Parathyroid adenoma (tissue), 2 donors: Measurements from ENCODE around the gene NEURL3.

Source experiments
- H2AFZ ChIP-seq: fragments of 300-600 bp; sonication (generic); one replicate; pipeline ENCODE4 v1.7.0; 2017; ENCODE audit warnings: antibody characterized with exemption, mild to moderate bottlenecking
- H3K27ac ChIP-seq: fragments of 300-600 bp; sonication (generic); one replicate; pipeline ENCODE4 v1.7.0; 2017
- H3K27me3 ChIP-seq: fragments of 300-600 bp; sonication (generic); one replicate; pipeline ENCODE4 v1.7.0; 2017; ENCODE audit warnings: low read length; ENCODE audit not compliant: control insufficient read depth, insufficient read depth
- H3K36me3 ChIP-seq: fragments of 300-600 bp; sonication (generic); one replicate; pipeline ENCODE4 v1.7.0; 2017; ENCODE audit warnings: low read length; ENCODE audit not compliant: control insufficient read depth, insufficient read depth
- H3K4me1 ChIP-seq: fragments of 300-600 bp; sonication (generic); one replicate; pipeline ENCODE4 v1.7.0; 2017; ENCODE audit warnings: control low read depth
- H3K4me2 ChIP-seq: fragments of 300-600 bp; sonication (generic); one replicate; pipeline ENCODE4 v1.7.0; 2017; ENCODE audit warnings: low read length
- H3K4me3 ChIP-seq: fragments of 300-600 bp; sonication (generic); one replicate; pipeline ENCODE4 v1.7.0; 2017; ENCODE audit warnings: low read depth, low read length
- H3K79me2 ChIP-seq: fragments of 300-600 bp; sonication (generic); one replicate; pipeline ENCODE4 v1.7.0; 2017; ENCODE audit warnings: control low read depth
- H3K9ac ChIP-seq: fragments of 300-600 bp; sonication (generic); one replicate; pipeline ENCODE4 v1.7.0; 2017; ENCODE audit warnings: mild to moderate bottlenecking
- H3K9me3 ChIP-seq: fragments of 300-600 bp; sonication (generic); one replicate; pipeline ENCODE4 v1.7.0; 2017; ENCODE audit warnings: low read length; ENCODE audit not compliant: control insufficient read depth
- TF ChIP-seq, protein P1 (sequence below): fragments of 300-600 bp; sonication (generic); IDR thresholded peaks from one replicate; pipeline ENCODE4 v1.7.0; 2017; ENCODE audit warnings: antibody characterized with exemption, mild to moderate bottlenecking
- donor health status: primary hyperparathyroidism.

Gene NEURL3

GRCh38 chr2:96552315-96553175 is 47.4 kb upstream of the NEURL3 start:
- no peak overlapping the region for H3K9ac ChIP-seq
- H3K4me2 ChIP-seq, result no peak overlapping the region
- H3K9me3 ChIP-seq, result no peaks in the 10 kb centered on the region

DNA sequence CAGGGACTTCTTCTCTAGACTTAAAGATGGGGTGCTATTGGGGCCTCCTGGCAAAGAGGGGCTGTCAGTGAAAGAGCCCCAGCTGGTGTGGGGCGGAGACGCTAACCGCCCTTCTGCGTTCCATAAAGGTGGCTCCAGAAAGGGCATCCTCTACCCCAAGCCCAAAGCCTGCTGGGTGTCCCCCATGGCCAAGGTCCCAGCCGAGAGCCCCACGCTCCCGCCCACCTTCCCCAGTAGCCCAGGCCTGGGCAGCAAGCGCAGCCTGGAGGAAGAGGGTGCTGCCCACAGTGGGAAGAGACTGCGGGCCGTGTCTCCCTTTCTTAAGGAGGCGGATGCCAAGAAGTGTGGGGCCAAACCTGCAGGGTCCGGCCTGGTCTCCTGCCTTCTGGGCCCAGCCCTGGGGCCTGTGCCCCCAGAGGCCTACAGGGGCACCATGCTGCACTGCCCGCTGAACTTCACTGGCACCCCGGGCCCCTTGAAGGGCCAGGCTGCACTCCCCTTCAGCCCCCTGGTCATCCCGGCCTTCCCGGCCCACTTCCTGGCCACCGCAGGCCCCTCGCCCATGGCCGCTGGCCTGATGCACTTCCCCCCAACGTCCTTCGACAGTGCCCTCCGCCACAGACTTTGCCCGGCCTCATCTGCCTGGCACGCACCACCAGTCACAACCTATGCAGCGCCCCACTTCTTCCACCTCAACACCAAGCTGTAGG is 46.6 kb upstream of the NEURL3 start:
- H2AFZ ChIP-seq, result no peak overlapping the region
- H3K4me2 ChIP-seq, result no peak overlapping the region
- H3K36me3 ChIP-seq, result no peaks in the 10 kb centered on the region
- TF ChIP-seq, protein P1, sequence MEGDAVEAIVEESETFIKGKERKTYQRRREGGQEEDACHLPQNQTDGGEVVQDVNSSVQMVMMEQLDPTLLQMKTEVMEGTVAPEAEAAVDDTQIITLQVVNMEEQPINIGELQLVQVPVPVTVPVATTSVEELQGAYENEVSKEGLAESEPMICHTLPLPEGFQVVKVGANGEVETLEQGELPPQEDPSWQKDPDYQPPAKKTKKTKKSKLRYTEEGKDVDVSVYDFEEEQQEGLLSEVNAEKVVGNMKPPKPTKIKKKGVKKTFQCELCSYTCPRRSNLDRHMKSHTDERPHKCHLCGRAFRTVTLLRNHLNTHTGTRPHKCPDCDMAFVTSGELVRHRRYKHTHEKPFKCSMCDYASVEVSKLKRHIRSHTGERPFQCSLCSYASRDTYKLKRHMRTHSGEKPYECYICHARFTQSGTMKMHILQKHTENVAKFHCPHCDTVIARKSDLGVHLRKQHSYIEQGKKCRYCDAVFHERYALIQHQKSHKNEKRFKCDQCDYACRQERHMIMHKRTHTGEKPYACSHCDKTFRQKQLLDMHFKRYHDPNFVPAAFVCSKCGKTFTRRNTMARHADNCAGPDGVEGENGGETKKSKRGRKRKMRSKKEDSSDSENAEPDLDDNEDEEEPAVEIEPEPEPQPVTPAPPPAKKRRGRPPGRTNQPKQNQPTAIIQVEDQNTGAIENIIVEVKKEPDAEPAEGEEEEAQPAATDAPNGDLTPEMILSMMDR, result no peak
- no peaks in the 10 kb centered on the region for H3K27me3 ChIP-seq
- no peaks in the 10 kb centered on the region for H3K79me2 ChIP-seq
- no peak overlapping the region for H3K27ac ChIP-seq
- H3K9me3 ChIP-seq, result no peaks in the 10 kb centered on the region
- H3K4me1 ChIP-seq, result peaks cover 5% of the 10 kb centered on the region
- H3K9ac ChIP-seq, result no peak overlapping the region
- no peak overlapping the region for H3K4me3 ChIP-seq

More at GRCh38 chr2:96552315-96553175, 47.4 kb upstream of the NEURL3 start:
- Histone ChIP-seq H3K27me3 (no peaks in the 10 kb centered on the region), H2AFZ (no peak overlapping the region), H3K4me1 (peaks cover 5% of the 10 kb centered on the region), H3K27ac (no peak overlapping the region), H3K36me3 (no peaks in the 10 kb centered on the region), H3K79me2 (no peaks in the 10 kb centered on the region), H3K4me3 (no peak overlapping the region)
- TF ChIP-seq, protein P1, result no peak

- Histone ChIP-seq H3K4me2 (no peak overlapping the region), H3K4me3 (no peak overlapping the region), H3K27me3 (no peaks in the 10 kb centered on the region), H3K27ac (no peak overlapping the region), H3K79me2 (no peaks in the 10 kb centered on the region), H3K9ac (no peak overlapping the region), H3K36me3 (no peaks in the 10 kb centered on the region), H3K9me3 (no peaks in the 10 kb centered on the region), H2AFZ (no peak overlapping the region), H3K4me1 (peaks cover 5% of the 10 kb centered on the region)
- TF ChIP-seq, protein P1, result no peak
Observed at GRCh38 chr2:96550787-96551604, 45.8 kb upstream of the NEURL3 start.

- H3K79me2 ChIP-seq, result no peaks in the 10 kb centered on the region
- no peak overlapping the region for H3K27ac ChIP-seq
- TF ChIP-seq, protein P1, result peak; percentile 13
- no peaks in the 10 kb centered on the region for H3K9me3 ChIP-seq
- H3K4me1 ChIP-seq, result peaks cover 5% of the 10 kb centered on the region
- H3K4me2 ChIP-seq, result no peak overlapping the region
- no peaks in the 10 kb centered on the region for H3K27me3 ChIP-seq
- no peak overlapping the region for H3K4me3 ChIP-seq
- H3K9ac ChIP-seq, result no peak overlapping the region
- no peaks in the 10 kb centered on the region for H3K36me3 ChIP-seq
- no peak overlapping the region for H2AFZ ChIP-seq
Observed at GRCh38 chr2:96549967-96550786, 45.0 kb upstream of the NEURL3 start.
